Lung microvascular endothelial cell (primary cell): ENCODE data around the gene UCHL5. TPM values are rescaled to one million over a fixed set of nuclear protein-coding genes. Genes with fewer than 3 reads are reported as not detected.
"Not testable (repeated sequence)": the region's sequence is repeated elsewhere in the genome, so short reads cannot be mapped to it uniquely, and the experiment has no call there.

Experiments used
- DNase-seq, 2 donors: peaks; one replicate each; pipeline versions ENCODE4 v3.0.0 to v3.0.0-alpha.2; 2010; ENCODE audit warnings: low read depth in 2 of 2
- total RNA-seq: library from RNA; depleted of rRNA; stranded (reverse); fragments of >200 nt; gene quantifications from 2 replicates; pipeline ENCODE4 v1.2.1, GENCODE V29; 2014

Gene UCHL5
- total RNA-seq, 1 donor from 2014 or later = 12.9 TPM

GRCh38 chr1:193013005-193013404, 46.2 kb downstream of the UCHL5 start:
- DNase-seq = no peak

GRCh38 chr1:193011406-193011805, 47.8 kb downstream of the UCHL5 start:
- no peak for DNase-seq

GRCh38 chr1:193009501-193009900, 49.7 kb downstream of the UCHL5 start:
- no peak for DNase-seq

- no peak for DNase-seq
These were observed 53.4 kb downstream of the UCHL5 start for GRCh38 chr1:193005785-193006184.

GRCh38 chr1:192998536-192998935, 60.6 kb downstream of the UCHL5 start:
- DNase-seq = no peak

- no peak for DNase-seq
These were observed 65.0 kb downstream of the UCHL5 start for GRCh38 chr1:192994141-192994540.

GRCh38 chr1:192993426-192994085, 65.6 kb downstream of the UCHL5 start:
- no peak for DNase-seq

GRCh38 chr1:192986748-192987334, 72.3 kb downstream of the UCHL5 start:
- not testable (repeated sequence) for DNase-seq

- DNase-seq = no peak
These were observed 72.9 kb downstream of the UCHL5 start for GRCh38 chr1:192986110-192986747.

GRCh38 chr1:192984080-192984479, 75.1 kb downstream of the UCHL5 start:
- DNase-seq = no peak

GRCh38 chr1:192983349-192983980, 75.7 kb downstream of the UCHL5 start:
- DNase-seq = no peak

- DNase-seq = no peak
These were observed 78.3 kb downstream of the UCHL5 start for GRCh38 chr1:192980856-192981255.

- DNase-seq = not testable (repeated sequence)
These were observed 78.8 kb downstream of the UCHL5 start for GRCh38 chr1:192980334-192980733.

GRCh38 chr1:192979542-192979941, 79.6 kb downstream of the UCHL5 start:
- DNase-seq = no peak

GRCh38 chr1:192978195-192978710, 80.9 kb downstream of the UCHL5 start:
- DNase-seq = no peak

- no peak for DNase-seq
These were observed 82.0 kb downstream of the UCHL5 start for GRCh38 chr1:192977089-192977706.

GRCh38 chr1:192976576-192976975, 82.6 kb downstream of the UCHL5 start:
- DNase-seq = no peak

GRCh38 chr1:192974701-192975100, 84.5 kb downstream of the UCHL5 start:
- no peak for DNase-seq

GRCh38 chr1:192973988-192974387, 85.2 kb downstream of the UCHL5 start:
- no peak for DNase-seq

GRCh38 chr1:192973202-192973601, 86.0 kb downstream of the UCHL5 start:
- DNase-seq = no peak

GRCh38 chr1:192969091-192969490, 90.1 kb downstream of the UCHL5 start:
- no peak for DNase-seq

- DNase-seq = no peak
These were observed 90.8 kb downstream of the UCHL5 start for GRCh38 chr1:192968323-192968722.
